Upper lobe of left lung (tissue), 4 donors: ENCODE data around the gene CD27.

Experiments used
- EP300 ChIP-seq, 4 donors: sonication (generic); formaldehyde crosslinking; IDR thresholded peaks; one replicate each; pipeline ENCODE4 v1.5.1; 2017; ENCODE audit warnings: antibody characterized with exemption in 4 of 4, control low read depth in 2 of 4
- POLR2A ChIP-seq, 4 donors: fragments of 450-650 bp; IDR thresholded peaks; one replicate each; pipeline ENCODE4 v1.5.1; 2016 to 2017; ENCODE audit warnings: antibody characterized with exemption in 4 of 4, mild to moderate bottlenecking in 2 of 4
- TF ChIP-seq, protein P1 (sequence below), 6 experiments: fragments of 450-650 bp in 4 of 6; fragments of 200-600 bp in 2 of 6; sonication (generic) in 2 of 6; IDR thresholded peaks; one replicate each; pipeline ENCODE4 v1.5.1; 2016 to 2019; ENCODE audit warnings: antibody characterized with exemption in 6 of 6

DNA sequence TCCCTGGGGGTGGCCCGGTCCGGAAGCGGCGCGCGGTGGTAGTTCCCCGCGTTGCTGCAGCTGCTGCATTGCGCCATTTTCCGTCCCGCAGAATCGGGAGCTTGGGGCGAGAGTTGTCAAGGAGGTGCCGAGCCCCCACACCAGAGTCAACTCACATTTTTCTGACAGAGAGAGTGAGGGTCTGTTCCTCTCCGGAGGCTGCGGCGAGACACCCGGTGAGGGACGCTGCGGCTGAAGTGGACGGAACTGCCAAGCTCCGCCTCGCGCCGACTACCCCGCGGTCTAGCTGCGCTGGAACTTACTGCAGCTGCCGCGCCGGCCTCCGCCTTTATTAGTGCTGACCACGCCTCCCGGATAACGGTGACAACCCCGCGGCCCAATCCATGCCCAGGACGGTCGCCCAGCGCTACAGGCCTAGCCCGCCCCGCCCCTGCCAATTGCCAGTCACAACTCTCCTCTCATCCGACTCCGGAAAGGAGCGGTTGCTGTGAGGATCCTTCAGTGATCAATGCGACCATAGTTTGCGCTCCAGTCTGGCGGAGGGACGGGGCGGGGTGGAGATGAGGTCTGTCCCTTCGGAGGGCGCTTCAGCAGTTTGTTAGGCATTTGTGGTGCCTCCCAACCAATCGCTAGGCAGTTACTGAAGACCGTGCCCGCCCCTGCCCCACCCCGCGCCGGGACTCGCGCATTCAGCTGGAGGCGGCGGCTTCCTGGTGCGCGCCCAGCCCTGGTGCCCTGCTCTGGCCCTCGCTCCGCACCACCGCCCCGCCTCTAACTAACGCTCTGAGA lies 25.8 kb downstream of the CD27 start, which contains the start of gene VAMP1:
- TF ChIP-seq, protein P1, sequence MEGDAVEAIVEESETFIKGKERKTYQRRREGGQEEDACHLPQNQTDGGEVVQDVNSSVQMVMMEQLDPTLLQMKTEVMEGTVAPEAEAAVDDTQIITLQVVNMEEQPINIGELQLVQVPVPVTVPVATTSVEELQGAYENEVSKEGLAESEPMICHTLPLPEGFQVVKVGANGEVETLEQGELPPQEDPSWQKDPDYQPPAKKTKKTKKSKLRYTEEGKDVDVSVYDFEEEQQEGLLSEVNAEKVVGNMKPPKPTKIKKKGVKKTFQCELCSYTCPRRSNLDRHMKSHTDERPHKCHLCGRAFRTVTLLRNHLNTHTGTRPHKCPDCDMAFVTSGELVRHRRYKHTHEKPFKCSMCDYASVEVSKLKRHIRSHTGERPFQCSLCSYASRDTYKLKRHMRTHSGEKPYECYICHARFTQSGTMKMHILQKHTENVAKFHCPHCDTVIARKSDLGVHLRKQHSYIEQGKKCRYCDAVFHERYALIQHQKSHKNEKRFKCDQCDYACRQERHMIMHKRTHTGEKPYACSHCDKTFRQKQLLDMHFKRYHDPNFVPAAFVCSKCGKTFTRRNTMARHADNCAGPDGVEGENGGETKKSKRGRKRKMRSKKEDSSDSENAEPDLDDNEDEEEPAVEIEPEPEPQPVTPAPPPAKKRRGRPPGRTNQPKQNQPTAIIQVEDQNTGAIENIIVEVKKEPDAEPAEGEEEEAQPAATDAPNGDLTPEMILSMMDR (IDR thresholded peaks at IDR 0.05): peak in 4 of 6 experiments; percentile 26 to 53 (median 40)
- TF ChIP-seq POLR2A (IDR thresholded peaks at IDR 0.05) (peak; percentile 82 to 100 (median 98)), EP300 (IDR thresholded peaks at IDR 0.05) (peak in 1 of 4 donors; percentile 37)
